Activated CD4-positive, CD25-positive, alpha-beta regulatory T cell treated with anti-CD3 and anti-CD28 coated beads, Interleukin-2, amount 50 U/mL, for 24 hours (primary cell): Measurements from ENCODE around the gene OMG.

ENCODE experiments used
- ATAC-seq, 2 donors: fragments of 150-1000 bp; cut with Tn5 transposase; one replicate each; pipeline ENCODE4 v1.10.0; 2021; ENCODE audit warnings: mild to moderate bottlenecking in 1 of 2, moderate library complexity in 1 of 2

The OMG gene

DNA sequence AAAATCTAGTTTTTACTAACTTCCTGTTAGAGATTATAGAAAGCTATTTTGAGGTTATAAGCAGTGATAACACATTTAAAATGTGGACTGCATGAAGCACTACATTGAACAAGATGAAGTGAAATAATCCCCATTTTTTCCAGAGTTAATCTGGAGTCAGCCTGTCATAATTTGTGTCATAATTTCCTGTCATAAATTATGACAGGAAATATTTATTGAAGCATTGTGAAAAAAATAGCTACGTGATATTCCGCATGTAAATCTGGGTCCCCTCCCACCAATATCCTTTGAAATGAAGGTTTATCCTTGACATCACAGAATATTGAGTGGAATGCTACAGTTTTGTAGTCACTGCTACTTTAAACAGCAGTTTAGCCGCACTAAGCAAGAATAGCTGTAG is 40.1 kb downstream of the OMG start:
- ATAC-seq, result no peak

DNA sequence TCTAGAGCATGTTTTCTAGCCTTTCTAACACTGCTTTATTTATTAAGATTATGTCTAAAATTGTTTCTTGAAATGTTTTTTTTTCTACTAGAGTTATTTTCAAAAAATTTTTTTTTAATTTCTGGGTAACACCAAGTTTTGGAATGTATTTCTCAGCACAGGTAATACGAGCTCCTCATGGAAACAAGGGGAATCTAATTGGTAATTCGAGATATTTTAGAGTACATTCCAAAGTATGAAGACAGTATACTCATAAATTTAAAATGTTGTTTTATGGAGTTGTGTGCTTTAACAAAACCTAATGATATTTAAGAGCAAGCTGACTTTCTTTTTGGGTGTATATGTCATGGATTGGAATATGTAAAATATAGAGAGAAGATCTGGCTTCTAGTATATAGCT is 42.4 kb downstream of the OMG start:
- ATAC-seq, result no peak

DNA sequence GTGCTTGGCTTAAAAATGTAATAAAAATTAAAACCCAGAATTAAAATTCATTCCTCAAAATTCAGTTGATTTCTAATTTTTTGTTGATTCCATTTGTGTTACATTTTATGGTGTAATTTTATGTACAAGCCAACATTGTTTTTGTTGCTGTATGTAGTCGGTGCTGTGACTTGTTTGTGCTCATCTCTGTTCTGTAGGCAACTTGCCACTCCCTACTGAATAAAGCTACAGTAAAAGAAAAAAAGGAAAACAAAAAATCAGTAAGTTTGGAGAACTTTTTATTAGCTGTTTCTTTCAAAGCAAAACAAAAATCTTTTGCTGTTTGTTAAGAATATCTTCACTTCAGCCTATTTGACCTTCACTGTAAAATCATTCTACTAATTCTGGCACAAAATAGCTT is 44.3 kb downstream of the OMG start:
- ATAC-seq, result no peak

DNA sequence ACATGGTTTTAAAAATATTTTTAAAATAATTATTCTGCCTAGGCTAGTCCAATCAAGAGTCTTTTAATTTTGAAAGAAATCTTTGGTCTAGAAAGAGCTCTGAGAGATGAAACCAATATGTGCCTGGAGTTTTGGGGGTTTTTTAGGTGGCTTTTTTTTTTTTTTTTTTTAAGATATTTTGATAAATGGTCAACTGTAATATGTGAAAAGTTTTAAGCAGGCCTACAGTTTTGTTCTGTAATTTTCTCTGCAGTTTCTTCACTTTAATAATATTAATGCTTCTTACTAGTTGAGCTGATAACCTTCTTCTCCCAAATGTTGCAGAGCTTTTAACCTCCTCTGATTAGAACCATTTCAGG is 45.1 kb downstream of the OMG start:
- ATAC-seq, result no peak

DNA sequence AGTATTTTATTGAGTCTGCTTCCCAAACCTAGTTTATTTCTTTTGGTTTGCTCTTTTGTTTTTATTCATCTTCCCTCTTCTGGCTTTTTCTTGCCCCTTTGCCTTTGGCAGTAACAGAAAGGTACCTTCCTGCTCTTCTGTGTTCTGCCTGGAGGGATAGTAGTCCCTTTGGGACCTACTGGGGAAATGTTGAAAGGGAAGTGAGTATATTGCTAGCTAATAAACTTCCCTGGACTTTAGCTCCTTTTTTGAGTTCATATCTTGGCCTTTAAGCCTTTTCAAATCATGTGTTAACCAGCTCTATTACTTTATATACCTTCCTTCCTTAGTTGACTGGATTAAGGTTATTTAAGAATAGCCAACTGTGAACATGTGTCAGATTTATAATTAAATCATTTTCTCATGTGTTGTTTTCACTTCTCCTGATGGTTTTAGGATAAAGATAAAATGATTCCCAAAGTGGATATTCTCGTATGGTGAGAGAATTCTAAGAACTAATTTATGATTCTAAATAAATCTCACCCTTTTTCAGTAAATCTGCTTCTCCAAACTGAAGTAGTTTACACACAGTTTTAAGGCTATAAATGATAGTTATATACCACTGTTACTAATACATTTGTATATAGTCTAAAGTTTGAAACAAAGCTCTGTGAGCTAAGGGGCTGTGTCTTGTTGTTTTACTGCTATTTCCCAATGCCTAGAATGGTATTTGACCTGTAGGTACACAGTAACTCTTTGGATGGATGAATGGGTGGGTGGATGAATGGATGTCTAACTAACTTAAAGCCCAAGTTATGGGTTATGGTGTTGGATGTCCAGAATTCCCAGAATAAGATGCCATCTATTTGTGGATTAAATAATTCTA is 45.7 kb downstream of the OMG start:
- no peak for ATAC-seq

DNA sequence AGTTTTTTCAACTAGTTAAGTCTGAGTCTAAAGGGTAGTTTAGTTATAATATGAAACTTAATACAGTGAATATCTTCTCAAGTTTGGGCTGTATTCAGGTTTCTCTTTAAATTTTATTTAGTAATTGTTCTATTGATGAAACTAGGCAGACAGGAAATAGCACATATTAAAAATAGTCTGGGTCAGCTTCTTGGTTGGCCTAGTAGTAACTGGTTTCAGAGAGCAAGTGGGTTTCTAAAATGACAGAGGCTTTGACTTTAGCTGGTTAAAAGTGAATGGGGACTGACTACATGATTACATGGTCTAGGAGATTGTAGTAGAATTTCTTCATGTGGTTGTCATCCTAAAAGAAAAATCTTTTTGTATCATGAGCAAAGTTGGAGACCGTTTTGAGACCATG is 46.8 kb downstream of the OMG start:
- ATAC-seq, result no peak

DNA sequence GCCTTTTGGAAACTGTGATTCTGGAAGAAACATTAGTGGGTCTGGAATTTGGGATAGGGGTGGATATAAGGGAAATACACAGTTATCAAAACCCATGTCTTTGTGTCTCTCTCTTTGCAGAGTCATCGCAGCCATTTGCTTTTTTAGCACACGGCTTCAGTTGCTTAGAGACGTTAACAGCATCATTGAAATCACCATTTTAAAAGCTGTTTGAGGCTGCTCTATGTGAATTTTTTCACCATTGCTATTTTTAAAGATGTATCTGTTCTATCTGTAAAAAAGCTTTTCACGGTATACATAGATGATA is 47.3 kb downstream of the OMG start:
- no peak for ATAC-seq

DNA sequence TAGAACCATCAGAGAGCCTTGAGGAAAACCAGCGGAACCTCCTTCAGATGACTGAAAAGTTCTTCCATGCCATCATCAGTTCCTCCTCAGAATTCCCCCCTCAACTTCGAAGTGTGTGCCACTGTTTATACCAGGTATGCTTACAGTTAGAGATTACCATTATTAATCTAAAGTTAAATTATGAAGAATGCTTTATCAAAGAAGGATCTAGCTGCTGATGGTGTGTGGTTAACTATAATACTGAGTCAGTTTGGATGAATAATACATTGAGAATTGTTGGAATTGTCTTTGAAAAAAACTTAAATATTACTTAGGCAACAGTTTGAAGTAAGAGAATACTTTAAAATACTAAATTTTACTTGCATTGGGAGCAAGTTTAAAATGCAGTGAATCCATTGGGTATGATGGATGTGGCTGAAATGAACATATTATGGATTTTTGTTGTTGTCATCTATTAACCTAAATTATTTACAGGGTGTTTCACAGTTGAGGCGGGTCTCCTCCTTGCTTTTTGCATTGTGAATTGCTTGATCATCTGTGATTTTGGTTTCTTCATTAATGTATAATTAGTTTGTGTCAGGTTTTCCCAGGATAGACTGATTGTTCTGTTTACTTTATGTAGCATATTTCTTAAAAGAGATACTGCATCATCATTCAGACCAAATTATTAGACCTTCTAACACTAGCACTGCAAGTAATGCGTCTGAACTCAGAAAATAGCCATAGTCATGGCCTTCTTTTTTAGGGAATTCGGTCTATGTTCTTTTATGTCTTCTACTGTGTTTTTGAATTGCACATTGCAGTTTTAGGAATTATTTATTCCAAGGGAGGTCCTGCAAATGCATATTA is 47.8 kb downstream of the OMG start:
- ATAC-seq, result no peak
